WI38 (cell line): ENCODE data around the gene STARD13.

Source experiments
- H3K4me3 ChIP-seq: 2 replicates; pipeline ENCODE4 v1.5.1; 2011; ENCODE audit warnings: low read depth, mild to moderate bottlenecking, control low read depth, low read length
- TF ChIP-seq, protein P1 (sequence below): IDR thresholded peaks from 2 replicates; pipeline ENCODE4 v1.5.1; 2012; ENCODE audit warnings: low read depth, mild to moderate bottlenecking, control low read depth, low read length

STARD13 gene

DNA sequence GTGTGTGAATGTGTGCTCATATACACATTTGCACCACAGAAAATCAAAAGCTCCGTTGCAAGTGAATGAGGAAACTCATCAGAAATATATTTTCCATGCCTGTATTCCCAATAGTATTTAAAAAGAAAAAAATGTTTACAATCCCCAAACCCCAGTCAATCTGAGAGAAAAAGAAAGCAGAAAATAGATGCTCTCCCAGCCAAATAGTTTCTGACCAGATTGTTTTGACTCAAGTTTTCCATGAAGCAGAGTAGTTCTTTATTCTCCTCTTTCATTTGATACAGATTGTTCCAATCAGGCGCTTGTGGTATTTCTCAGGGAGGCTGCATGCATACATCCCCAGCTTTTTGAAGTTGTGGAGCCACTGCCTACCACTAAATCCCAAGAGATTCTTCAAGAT lies 110.6 kb downstream of the STARD13 start:
- H3K4me3 ChIP-seq: no peak overlapping the region
- TF ChIP-seq, protein P1, sequence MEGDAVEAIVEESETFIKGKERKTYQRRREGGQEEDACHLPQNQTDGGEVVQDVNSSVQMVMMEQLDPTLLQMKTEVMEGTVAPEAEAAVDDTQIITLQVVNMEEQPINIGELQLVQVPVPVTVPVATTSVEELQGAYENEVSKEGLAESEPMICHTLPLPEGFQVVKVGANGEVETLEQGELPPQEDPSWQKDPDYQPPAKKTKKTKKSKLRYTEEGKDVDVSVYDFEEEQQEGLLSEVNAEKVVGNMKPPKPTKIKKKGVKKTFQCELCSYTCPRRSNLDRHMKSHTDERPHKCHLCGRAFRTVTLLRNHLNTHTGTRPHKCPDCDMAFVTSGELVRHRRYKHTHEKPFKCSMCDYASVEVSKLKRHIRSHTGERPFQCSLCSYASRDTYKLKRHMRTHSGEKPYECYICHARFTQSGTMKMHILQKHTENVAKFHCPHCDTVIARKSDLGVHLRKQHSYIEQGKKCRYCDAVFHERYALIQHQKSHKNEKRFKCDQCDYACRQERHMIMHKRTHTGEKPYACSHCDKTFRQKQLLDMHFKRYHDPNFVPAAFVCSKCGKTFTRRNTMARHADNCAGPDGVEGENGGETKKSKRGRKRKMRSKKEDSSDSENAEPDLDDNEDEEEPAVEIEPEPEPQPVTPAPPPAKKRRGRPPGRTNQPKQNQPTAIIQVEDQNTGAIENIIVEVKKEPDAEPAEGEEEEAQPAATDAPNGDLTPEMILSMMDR: no peak

- TF ChIP-seq, protein P1: no peak
- no peak overlapping the region for H3K4me3 ChIP-seq
These were observed 111.1 kb downstream of the STARD13 start for GRCh38 chr13:33174491-33174890.

DNA sequence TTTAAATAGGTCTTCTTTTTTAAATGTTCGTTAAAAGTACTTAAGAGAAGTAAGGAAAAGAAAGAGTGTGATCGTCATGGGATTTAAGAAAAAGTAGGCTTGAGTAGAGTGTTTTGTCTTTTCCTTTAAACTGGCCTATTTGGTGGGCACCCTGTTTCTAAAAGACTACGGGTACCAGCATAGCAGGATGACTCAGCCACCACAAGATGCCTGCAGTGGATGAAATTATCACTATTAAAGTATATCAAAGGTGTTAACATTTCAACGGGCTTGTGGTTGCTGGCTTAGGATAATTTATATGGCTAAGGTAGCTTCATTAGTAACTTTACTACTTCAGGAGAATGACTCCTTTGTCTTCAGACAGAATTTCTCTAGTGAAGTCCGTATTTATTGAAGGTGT lies 112.6 kb downstream of the STARD13 start:
- no peak overlapping the region for H3K4me3 ChIP-seq
- TF ChIP-seq, protein P1: no peak

DNA sequence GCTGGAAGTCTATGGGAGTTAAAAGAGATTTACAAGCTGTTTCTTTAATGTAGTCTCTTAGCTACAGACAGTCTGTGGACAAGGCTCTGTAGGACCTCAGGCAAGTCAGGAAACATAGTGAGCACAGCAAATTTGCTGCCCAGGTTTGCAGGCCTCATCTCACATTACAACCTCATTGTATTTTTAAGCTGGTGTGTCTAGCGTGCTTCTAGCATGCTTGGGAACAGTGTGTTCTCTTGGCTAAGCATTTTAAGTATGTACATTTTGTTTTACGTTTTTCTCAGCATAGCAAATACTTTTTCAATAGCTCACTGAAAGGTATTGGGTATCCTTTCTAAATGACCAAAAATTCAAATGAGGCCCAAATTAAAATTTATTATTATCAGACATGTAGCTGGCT lies 113.2 kb downstream of the STARD13 start:
- H3K4me3 ChIP-seq: no peak overlapping the region
- TF ChIP-seq, protein P1: no peak

GRCh38 chr13:33169273-33169980 lies 116.1 kb downstream of the STARD13 start:
- no peak overlapping the region for H3K4me3 ChIP-seq
- TF ChIP-seq, protein P1: no peak

DNA sequence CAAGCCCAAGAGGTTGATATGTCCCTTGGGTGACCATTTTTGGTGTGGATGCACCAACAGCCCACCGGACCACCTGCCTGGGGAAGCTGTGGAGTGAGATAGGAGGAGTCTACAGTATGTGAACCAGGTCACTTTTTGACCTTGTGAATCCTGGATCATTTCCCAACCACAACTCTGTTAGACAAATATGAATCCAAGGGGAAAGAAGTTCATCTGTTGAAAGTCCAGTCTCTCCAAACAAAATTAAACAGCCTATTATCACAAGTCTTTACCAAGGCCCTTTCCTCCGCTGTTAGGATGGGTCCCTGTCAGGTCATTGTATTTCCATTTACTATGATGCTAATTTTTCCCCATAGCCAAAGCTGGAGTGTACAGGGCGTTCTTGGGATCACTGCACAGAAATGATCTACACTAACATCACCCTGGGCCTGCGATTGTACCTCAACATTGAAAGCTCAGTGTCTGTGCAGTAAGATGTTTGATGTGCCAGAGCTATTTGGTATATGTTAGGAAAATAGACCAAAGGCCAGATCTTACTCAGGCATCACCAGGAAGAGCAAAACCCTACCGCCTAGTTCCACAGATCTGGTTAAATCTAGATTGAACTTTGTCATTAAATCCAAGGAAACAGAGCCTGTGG lies 117.1 kb downstream of the STARD13 start:
- H3K4me3 ChIP-seq: no peak overlapping the region
- TF ChIP-seq, protein P1: no peak

- TF ChIP-seq, protein P1: no peak
- H3K4me3 ChIP-seq: no peak overlapping the region
These were observed 118.1 kb downstream of the STARD13 start for GRCh38 chr13:33167491-33167890.
